Activated T-cell treated with anti-CD3 and anti-CD28 coated beads, Interleukin-2, amount 50 U/mL, for 72 hours (primary cell): ENCODE measurements around the gene CACNA1F. TPM values are rescaled to one million over a fixed set of nuclear protein-coding genes. Genes with fewer than 3 reads are reported as not detected.
A peak's percentile ranks its signal among the peaks of the same experiment; 100 is the strongest.
"Not testable (repeated sequence)": the region's sequence is repeated elsewhere in the genome, so short reads cannot be mapped to it uniquely, and the experiment has no call there.

ENCODE experiments used
- ATAC-seq, 2 donors: fragments of 150-1000 bp; cut with Tn5 transposase; replicated peaks in 1 of 2; 2 replicates each; pipeline ENCODE4 v1.10.0; 2021; ENCODE audit warnings: moderate library complexity in 2 of 2, mild to moderate bottlenecking in 1 of 2
- DNase-seq, 2 donors: peaks; one replicate each; pipeline ENCODE4 v3.0.0; 2021 to 2022; ENCODE audit warnings: mixed read lengths in 1 of 2
- H3K27ac Mint-ChIP-seq: one replicate; pipeline ENCODE4 v1.8.0; 2022; ENCODE audit warnings: mild to moderate bottlenecking, moderate library complexity, mixed read lengths
- H3K27me3 Mint-ChIP-seq: one replicate; pipeline ENCODE4 v1.8.0; 2022; ENCODE audit warnings: low read depth, mixed read lengths
- H3K36me3 Mint-ChIP-seq, 2 donors: one replicate each; pipeline ENCODE4 v1.8.0; 2022; ENCODE audit warnings: mixed read lengths in 2 of 2, mild to moderate bottlenecking in 1 of 2; ENCODE audit not compliant: insufficient read depth in 2 of 2
- H3K4me1 Mint-ChIP-seq: one replicate; pipeline ENCODE4 v1.8.0; 2022; ENCODE audit warnings: low read depth, mixed read lengths
- H3K4me3 Mint-ChIP-seq, 2 donors: one replicate each; pipeline ENCODE4 v1.8.0; 2022; ENCODE audit warnings: mild to moderate bottlenecking in 2 of 2, mixed read lengths in 2 of 2, moderate library complexity in 2 of 2
- H3K9me3 Mint-ChIP-seq, 2 donors: one replicate each; pipeline ENCODE4 v1.8.0; 2022; ENCODE audit warnings: mixed read lengths in 2 of 2
- total RNA-seq, 2 donors: library from RNA; stranded (reverse); gene quantifications; one replicate each; pipeline ENCODE4 v1.2.3, GENCODE V29; 2022

Gene CACNA1F
- total RNA-seq, 2 donors from 2014 or later = 3.4 to 4.1 TPM

- DNase-seq (peak; percentile 29 to 48), ATAC-seq (peak; percentile 51 to 52)
- peaks cover 9% of the 10 kb centered on the region for H3K4me1 Mint-ChIP-seq
- no peaks in the 10 kb centered on the region for H3K27me3 Mint-ChIP-seq
- H3K36me3 Mint-ChIP-seq = peaks cover 4 to 7% of the 10 kb centered on the region in 2 donors
- H3K4me3 Mint-ChIP-seq = peak overlapping the region; percentile 81 to 88
- peak overlapping the region; percentile 43 for H3K27ac Mint-ChIP-seq
- H3K9me3 Mint-ChIP-seq = no peaks in the 10 kb centered on the region
Measured at GRCh38 chrX:49184294-49185281, 48.6 kb downstream of the CACNA1F start.

- DNase-seq (no peak), ATAC-seq (no peak)
- Mint-ChIP-seq H3K4me3 (peak overlapping the region; percentile 81 to 88), H3K27ac (no peak overlapping the region), H3K9me3 (no peaks in the 10 kb centered on the region), H3K36me3 (peaks cover 4 to 10% of the 10 kb centered on the region in 2 donors), H3K4me1 (peaks cover 5% of the 10 kb centered on the region), H3K27me3 (no peaks in the 10 kb centered on the region)
Measured at GRCh38 chrX:49183701-49184281, 49.3 kb downstream of the CACNA1F start.

GRCh38 chrX:49179358-49179757 lies 53.8 kb downstream of the CACNA1F start:
- H3K27me3 Mint-ChIP-seq = no peaks in the 10 kb centered on the region
- no peak for ATAC-seq
- H3K36me3 Mint-ChIP-seq = peaks cover 12 to 14% of the 10 kb centered on the region in 2 donors
- no peak for DNase-seq
- no peaks in the 10 kb centered on the region for H3K9me3 Mint-ChIP-seq
- no peak overlapping the region for H3K4me3 Mint-ChIP-seq
- peak overlapping the region; percentile 16 for H3K27ac Mint-ChIP-seq
- H3K4me1 Mint-ChIP-seq = peaks cover 12% of the 10 kb centered on the region

- Mint-ChIP-seq H3K27me3 (no peaks in the 10 kb centered on the region), H3K4me1 (peaks cover 12% of the 10 kb centered on the region)
- no peak for DNase-seq
Measured at GRCh38 chrX:49178537-49178936, 54.6 kb downstream of the CACNA1F start.

GRCh38 chrX:49177873-49178480 lies 55.2 kb downstream of the CACNA1F start:
- Mint-ChIP-seq H3K4me1 (peaks cover 17% of the 10 kb centered on the region), H3K4me3 (no peak overlapping the region), H3K27ac (no peak overlapping the region)

More at GRCh38 chrX:49178537-49178936, 54.6 kb downstream of the CACNA1F start:
- ATAC-seq = no peak
- Mint-ChIP-seq H3K9me3 (no peaks in the 10 kb centered on the region), H3K27ac (no peak overlapping the region), H3K36me3 (peaks cover 12 to 14% of the 10 kb centered on the region in 2 donors), H3K4me3 (no peak overlapping the region)

GRCh38 chrX:49177338-49177833 lies 55.8 kb downstream of the CACNA1F start:
- no peak overlapping the region for H3K4me3 Mint-ChIP-seq
- H3K9me3 Mint-ChIP-seq = no peaks in the 10 kb centered on the region
- DNase-seq (no peak), ATAC-seq (peak; percentile 43 to 54)
- H3K36me3 Mint-ChIP-seq = peaks cover 17% of the 10 kb centered on the region in 2 donors
- H3K4me1 Mint-ChIP-seq = peaks cover 23% of the 10 kb centered on the region
- peak overlapping the region; percentile 36 for H3K27ac Mint-ChIP-seq
- no peaks in the 10 kb centered on the region for H3K27me3 Mint-ChIP-seq

More at GRCh38 chrX:49177873-49178480, 55.2 kb downstream of the CACNA1F start:
- ATAC-seq (peak; percentile 8 to 14), DNase-seq (no peak)
- Mint-ChIP-seq H3K27me3 (no peaks in the 10 kb centered on the region), H3K36me3 (peaks cover 15 to 17% of the 10 kb centered on the region in 2 donors), H3K9me3 (no peaks in the 10 kb centered on the region)

- ATAC-seq (no peak), DNase-seq (no peak)
- peaks cover 23% of the 10 kb centered on the region for H3K4me1 Mint-ChIP-seq
- peaks cover 14% of the 10 kb centered on the region in 2 donors for H3K36me3 Mint-ChIP-seq
- H3K4me3 Mint-ChIP-seq = no peak overlapping the region
- no peaks in the 10 kb centered on the region for H3K27me3 Mint-ChIP-seq
- no peak overlapping the region for H3K27ac Mint-ChIP-seq
- H3K9me3 Mint-ChIP-seq = no peaks in the 10 kb centered on the region
Measured at GRCh38 chrX:49176421-49177326, 56.5 kb downstream of the CACNA1F start.

- no peak overlapping the region for H3K4me3 Mint-ChIP-seq
- H3K9me3 Mint-ChIP-seq = no peaks in the 10 kb centered on the region
Measured at GRCh38 chrX:49175435-49176274, 57.5 kb downstream of the CACNA1F start.

GRCh38 chrX:49174723-49175122 lies 58.4 kb downstream of the CACNA1F start:
- Mint-ChIP-seq H3K27ac (no peak overlapping the region), H3K4me3 (no peak overlapping the region), H3K36me3 (peaks cover 11 to 14% of the 10 kb centered on the region in 2 donors)

More at GRCh38 chrX:49175435-49176274, 57.5 kb downstream of the CACNA1F start:
- DNase-seq (no peak), ATAC-seq (no peak)
- no peaks in the 10 kb centered on the region for H3K27me3 Mint-ChIP-seq
- peaks cover 13 to 14% of the 10 kb centered on the region in 2 donors for H3K36me3 Mint-ChIP-seq
- H3K27ac Mint-ChIP-seq = no peak overlapping the region
- peaks cover 27% of the 10 kb centered on the region for H3K4me1 Mint-ChIP-seq

GRCh38 chrX:49173544-49173943 lies 59.6 kb downstream of the CACNA1F start:
- peak overlapping the region; percentile 88 to 95 for H3K4me3 Mint-ChIP-seq
- ATAC-seq, DNase-seq, H3K27ac Mint-ChIP-seq, H3K9me3 Mint-ChIP-seq, H3K27me3 Mint-ChIP-seq: not testable (repeated sequence)
- peaks cover 33% of the 10 kb centered on the region for H3K4me1 Mint-ChIP-seq
- H3K36me3 Mint-ChIP-seq = peaks cover 8 to 14% of the 10 kb centered on the region in 2 donors

More at GRCh38 chrX:49174723-49175122, 58.4 kb downstream of the CACNA1F start:
- DNase-seq = no peak
- ATAC-seq = no peak
- H3K9me3 Mint-ChIP-seq = no peaks in the 10 kb centered on the region
- peaks cover 27% of the 10 kb centered on the region for H3K4me1 Mint-ChIP-seq
- H3K27me3 Mint-ChIP-seq = no peaks in the 10 kb centered on the region

GRCh38 chrX:49172280-49172780 lies 60.8 kb downstream of the CACNA1F start:
- Mint-ChIP-seq H3K27ac (peak overlapping the region; percentile 72), H3K27me3 (no peaks in the 10 kb centered on the region), H3K4me1 (peaks cover 42% of the 10 kb centered on the region), H3K4me3 (peak overlapping the region; percentile 88 to 95), H3K36me3 (peaks cover 9 to 14% of the 10 kb centered on the region in 2 donors), H3K9me3 (no peaks in the 10 kb centered on the region)
- DNase-seq = peak; percentile 75 to 77
- peak; percentile 80 to 81 for ATAC-seq
